K562 (cell line): Measurements from ENCODE around the gene ABHD18. TPM values are rescaled to one million over a fixed set of nuclear protein-coding genes. Genes with fewer than 3 reads are reported as not detected.

Experiments
- CSDE1 ChIP-seq, 2 experiments: fragments of 450-650 bp; IDR thresholded peaks; 2 replicates each; pipeline ENCODE4 v1.6.1; 2016; ENCODE audit warnings: mild to moderate bottlenecking in 1 of 2
- GABPB2 ChIP-seq: fragments of 250-450 bp; sonication (Bioruptor Pico); conservative IDR thresholded peaks from 2 replicates; pipeline ENCODE4 v1.5.1; 2021; ENCODE audit warnings: mild to moderate bottlenecking
- HDAC8 ChIP-seq: fragments of 450-650 bp; IDR thresholded peaks from 2 replicates; pipeline ENCODE4 v1.6.1; 2016; ENCODE audit warnings: mild to moderate bottlenecking, missing genetic modification characterization, moderate library complexity, missing compliant biosample characterization
- HMGN3 ChIP-seq: IDR thresholded peaks from 2 replicates; pipeline ENCODE4 v1.6.1; 2011; ENCODE audit warnings: borderline replicate concordance, low read depth, mild to moderate bottlenecking, mixed read lengths, low read length; ENCODE audit not compliant: insufficient read length; ENCODE audit errors: extremely low read depth
- IRF2 ChIP-seq: sonication (generic); formaldehyde crosslinking; IDR thresholded peaks from 2 replicates; pipeline ENCODE4 v1.8.1; 2022; ENCODE audit warnings: mild to moderate bottlenecking, missing genetic modification reagents
- MXI1 ChIP-seq: IDR thresholded peaks from 2 replicates; pipeline ENCODE4 v1.6.1; 2011; ENCODE audit warnings: low read depth, mild to moderate bottlenecking, improper control_type of control experiment, low read length
- STAT5B ChIP-seq: fragments of 250-450 bp; sonication (Bioruptor Pico); IDR thresholded peaks from 2 replicates; pipeline ENCODE4 v1.8.0; 2021; ENCODE audit warnings: mild to moderate bottlenecking, inconsistent platforms
- ZFP1 ChIP-seq: fragments of 450-650 bp; formaldehyde crosslinking; IDR thresholded peaks from 2 replicates; pipeline ENCODE4 v1.4.0; 2020; ENCODE audit warnings: mild to moderate bottlenecking, mixed read lengths
- ZKSCAN3 ChIP-seq: fragments of 250-450 bp; sonication (Bioruptor Pico); IDR thresholded peaks from 2 replicates; pipeline ENCODE4 v1.4.0; 2020
- ZNF311 ChIP-seq: fragments of 250-450 bp; sonication (Bioruptor Pico); IDR thresholded peaks from 2 replicates; pipeline ENCODE4 v1.4.0; 2020; ENCODE audit warnings: mild to moderate bottlenecking, moderate library complexity
- ZNF384 ChIP-seq: IDR thresholded peaks from 2 replicates; pipeline ENCODE4 v1.6.1; 2012; ENCODE audit warnings: low read depth, low read length, improper control_type of control experiment
- polyA plus RNA-seq, 8 experiments: library from polyadenylated mRNA; depleted of rRNA in 4 of 8; stranded (reverse) in 5 of 8; unstranded in 3 of 8; fragments of >200 nt; fragmentation: Nextera tagmentation in 2 of 8; fragmentation: Illumina TruSeq in 1 of 8; extraction: Ambion mirVana in 2 of 8; extraction: Trizol in 1 of 8; gene quantifications; 2 replicates each; pipeline versions ENCODE4 v1.2.1 to v1.2.3, GENCODE V29; 2011 to 2014; ENCODE audit warnings: inconsistent platforms in 1 of 8, missing spikeins in 1 of 8
- total RNA-seq, 7 experiments: library from RNA; depleted of rRNA in 6 of 7; stranded (reverse); fragments of >200 nt in 6 of 7; fragmentation: Illumina TruSeq in 2 of 7; extraction: Trizol in 2 of 7; gene quantifications; 2 replicates each; pipeline versions ENCODE4 v1.2.1 to v1.2.3, GENCODE V29; 2011 to 2021; ENCODE audit warnings: low replicate concordance in 1 of 7
- TF ChIP-seq, protein P1 (sequence below): fragments of 200-600 bp; sonication (generic); IDR thresholded peaks from one replicate; pipeline ENCODE4 v1.6.1; 2012; ENCODE audit warnings: mild to moderate bottlenecking, low read depth, low read length, inconsistent platforms
- TF ChIP-seq, protein P2 (sequence below), 2 experiments: fragments of 200-800 bp in 1 of 2; sonication (Bioruptor generic) in 1 of 2; sonication (generic) in 1 of 2; formaldehyde crosslinking in 1 of 2; IDR thresholded peaks in 1 of 2; conservative IDR thresholded peaks in 1 of 2; 2 replicates each; pipeline versions ENCODE4 v1.5.0 to v1.6.1; 2016 to 2020; ENCODE audit warnings: missing compliant biosample characterization in 1 of 2, missing genetic modification characterization in 1 of 2, missing genetic modification reagents in 1 of 2

ABHD18 gene
- total and polyA plus RNA-seq, 9 of the 15 experiments (the other 6 are each of a cell fraction or from before 2014, with no cell fraction given) = 6.1 to 25.0 (median 16.0) TPM

DNA sequence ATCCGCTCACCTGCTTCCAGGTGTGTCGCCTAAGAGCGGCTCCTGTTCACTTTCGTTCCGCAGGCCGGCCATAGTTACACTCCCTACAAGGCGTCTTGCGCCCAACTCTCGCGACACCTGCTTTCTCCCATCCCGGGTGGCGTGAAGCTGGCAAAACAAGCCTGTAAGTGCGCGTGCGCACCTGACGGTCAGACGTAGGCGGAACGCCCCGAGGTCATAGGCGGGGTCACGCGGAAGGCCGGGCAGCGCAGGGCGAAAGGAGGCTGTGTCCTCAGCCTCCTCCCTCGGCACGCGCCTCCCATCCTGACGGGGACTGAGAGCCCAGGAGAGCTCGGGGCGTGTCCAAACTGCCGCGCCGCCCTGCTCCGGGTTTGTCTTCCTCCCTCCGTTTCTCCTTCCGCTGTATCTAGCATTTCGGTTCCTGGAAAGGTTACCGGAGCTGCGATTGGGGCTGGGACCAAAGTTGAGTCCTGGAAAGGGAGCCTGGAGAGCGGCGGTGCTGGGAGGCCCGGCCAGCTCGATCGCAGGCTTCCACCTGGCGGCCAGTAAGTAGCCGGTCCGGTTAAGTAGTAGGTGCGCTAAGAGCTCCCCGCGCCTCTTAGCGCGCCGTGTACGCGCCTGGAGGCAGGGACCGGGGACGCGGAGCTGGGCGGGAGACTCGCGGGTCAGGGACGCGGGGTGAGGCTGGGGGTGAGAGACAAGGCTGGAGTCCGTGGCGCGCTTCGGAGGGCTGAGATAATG is at the start of gene ABHD18, which contains the start of gene MFSD8 (continued):
- no peak for TF ChIP-seq HDAC8 (tag)
- TF ChIP-seq, protein P1, sequence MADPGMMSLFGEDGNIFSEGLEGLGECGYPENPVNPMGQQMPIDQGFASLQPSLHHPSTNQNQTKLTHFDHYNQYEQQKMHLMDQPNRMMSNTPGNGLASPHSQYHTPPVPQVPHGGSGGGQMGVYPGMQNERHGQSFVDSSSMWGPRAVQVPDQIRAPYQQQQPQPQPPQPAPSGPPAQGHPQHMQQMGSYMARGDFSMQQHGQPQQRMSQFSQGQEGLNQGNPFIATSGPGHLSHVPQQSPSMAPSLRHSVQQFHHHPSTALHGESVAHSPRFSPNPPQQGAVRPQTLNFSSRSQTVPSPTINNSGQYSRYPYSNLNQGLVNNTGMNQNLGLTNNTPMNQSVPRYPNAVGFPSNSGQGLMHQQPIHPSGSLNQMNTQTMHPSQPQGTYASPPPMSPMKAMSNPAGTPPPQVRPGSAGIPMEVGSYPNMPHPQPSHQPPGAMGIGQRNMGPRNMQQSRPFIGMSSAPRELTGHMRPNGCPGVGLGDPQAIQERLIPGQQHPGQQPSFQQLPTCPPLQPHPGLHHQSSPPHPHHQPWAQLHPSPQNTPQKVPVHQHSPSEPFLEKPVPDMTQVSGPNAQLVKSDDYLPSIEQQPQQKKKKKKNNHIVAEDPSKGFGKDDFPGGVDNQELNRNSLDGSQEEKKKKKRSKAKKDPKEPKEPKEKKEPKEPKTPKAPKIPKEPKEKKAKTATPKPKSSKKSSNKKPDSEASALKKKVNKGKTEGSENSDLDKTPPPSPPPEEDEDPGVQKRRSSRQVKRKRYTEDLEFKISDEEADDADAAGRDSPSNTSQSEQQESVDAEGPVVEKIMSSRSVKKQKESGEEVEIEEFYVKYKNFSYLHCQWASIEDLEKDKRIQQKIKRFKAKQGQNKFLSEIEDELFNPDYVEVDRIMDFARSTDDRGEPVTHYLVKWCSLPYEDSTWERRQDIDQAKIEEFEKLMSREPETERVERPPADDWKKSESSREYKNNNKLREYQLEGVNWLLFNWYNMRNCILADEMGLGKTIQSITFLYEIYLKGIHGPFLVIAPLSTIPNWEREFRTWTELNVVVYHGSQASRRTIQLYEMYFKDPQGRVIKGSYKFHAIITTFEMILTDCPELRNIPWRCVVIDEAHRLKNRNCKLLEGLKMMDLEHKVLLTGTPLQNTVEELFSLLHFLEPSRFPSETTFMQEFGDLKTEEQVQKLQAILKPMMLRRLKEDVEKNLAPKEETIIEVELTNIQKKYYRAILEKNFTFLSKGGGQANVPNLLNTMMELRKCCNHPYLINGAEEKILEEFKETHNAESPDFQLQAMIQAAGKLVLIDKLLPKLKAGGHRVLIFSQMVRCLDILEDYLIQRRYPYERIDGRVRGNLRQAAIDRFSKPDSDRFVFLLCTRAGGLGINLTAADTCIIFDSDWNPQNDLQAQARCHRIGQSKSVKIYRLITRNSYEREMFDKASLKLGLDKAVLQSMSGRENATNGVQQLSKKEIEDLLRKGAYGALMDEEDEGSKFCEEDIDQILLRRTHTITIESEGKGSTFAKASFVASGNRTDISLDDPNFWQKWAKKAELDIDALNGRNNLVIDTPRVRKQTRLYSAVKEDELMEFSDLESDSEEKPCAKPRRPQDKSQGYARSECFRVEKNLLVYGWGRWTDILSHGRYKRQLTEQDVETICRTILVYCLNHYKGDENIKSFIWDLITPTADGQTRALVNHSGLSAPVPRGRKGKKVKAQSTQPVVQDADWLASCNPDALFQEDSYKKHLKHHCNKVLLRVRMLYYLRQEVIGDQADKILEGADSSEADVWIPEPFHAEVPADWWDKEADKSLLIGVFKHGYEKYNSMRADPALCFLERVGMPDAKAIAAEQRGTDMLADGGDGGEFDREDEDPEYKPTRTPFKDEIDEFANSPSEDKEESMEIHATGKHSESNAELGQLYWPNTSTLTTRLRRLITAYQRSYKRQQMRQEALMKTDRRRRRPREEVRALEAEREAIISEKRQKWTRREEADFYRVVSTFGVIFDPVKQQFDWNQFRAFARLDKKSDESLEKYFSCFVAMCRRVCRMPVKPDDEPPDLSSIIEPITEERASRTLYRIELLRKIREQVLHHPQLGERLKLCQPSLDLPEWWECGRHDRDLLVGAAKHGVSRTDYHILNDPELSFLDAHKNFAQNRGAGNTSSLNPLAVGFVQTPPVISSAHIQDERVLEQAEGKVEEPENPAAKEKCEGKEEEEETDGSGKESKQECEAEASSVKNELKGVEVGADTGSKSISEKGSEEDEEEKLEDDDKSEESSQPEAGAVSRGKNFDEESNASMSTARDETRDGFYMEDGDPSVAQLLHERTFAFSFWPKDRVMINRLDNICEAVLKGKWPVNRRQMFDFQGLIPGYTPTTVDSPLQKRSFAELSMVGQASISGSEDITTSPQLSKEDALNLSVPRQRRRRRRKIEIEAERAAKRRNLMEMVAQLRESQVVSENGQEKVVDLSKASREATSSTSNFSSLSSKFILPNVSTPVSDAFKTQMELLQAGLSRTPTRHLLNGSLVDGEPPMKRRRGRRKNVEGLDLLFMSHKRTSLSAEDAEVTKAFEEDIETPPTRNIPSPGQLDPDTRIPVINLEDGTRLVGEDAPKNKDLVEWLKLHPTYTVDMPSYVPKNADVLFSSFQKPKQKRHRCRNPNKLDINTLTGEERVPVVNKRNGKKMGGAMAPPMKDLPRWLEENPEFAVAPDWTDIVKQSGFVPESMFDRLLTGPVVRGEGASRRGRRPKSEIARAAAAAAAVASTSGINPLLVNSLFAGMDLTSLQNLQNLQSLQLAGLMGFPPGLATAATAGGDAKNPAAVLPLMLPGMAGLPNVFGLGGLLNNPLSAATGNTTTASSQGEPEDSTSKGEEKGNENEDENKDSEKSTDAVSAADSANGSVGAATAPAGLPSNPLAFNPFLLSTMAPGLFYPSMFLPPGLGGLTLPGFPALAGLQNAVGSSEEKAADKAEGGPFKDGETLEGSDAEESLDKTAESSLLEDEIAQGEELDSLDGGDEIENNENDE = no peak
- no peak for TF ChIP-seq ZNF384
- no peak for TF ChIP-seq ZKSCAN3 (CRISPR knock-in tag)
- TF ChIP-seq STAT5B (CRISPR knock-in tag) = no peak
- TF ChIP-seq GABPB2 (CRISPR knock-in tag) = no peak
- TF ChIP-seq, protein P2, sequence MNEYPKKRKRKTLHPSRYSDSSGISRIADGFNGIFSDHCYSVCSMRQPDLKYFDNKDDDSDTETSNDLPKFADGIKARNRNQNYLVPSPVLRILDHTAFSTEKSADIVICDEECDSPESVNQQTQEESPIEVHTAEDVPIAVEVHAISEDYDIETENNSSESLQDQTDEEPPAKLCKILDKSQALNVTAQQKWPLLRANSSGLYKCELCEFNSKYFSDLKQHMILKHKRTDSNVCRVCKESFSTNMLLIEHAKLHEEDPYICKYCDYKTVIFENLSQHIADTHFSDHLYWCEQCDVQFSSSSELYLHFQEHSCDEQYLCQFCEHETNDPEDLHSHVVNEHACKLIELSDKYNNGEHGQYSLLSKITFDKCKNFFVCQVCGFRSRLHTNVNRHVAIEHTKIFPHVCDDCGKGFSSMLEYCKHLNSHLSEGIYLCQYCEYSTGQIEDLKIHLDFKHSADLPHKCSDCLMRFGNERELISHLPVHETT (CRISPR knock-in tag; conservative IDR thresholded peaks at IDR 0.05 in 1 of 2, IDR thresholded peaks at IDR 0.05 in 1 of 2) = peak in 1 of 2 experiments; percentile 85; a peak in 2 of 4 replicates
- peak; percentile 70; the same call in 1 of the 2 replicates for TF ChIP-seq MXI1
- TF ChIP-seq CSDE1 (IDR thresholded peaks at IDR 0.05) = no peak
- TF ChIP-seq HMGN3 = peak; percentile 78
- no peak for TF ChIP-seq ZFP1 (CRISPR knock-in tag)
- TF ChIP-seq ZNF311 (CRISPR knock-in tag) = no peak
- TF ChIP-seq IRF2 (CRISPR knock-in tag) = no peak
